Keratinocyte (primary cell): ENCODE data around the gene GFM2.
"Not testable (repeated sequence)": the region's sequence is repeated elsewhere in the genome, so short reads cannot be mapped to it uniquely, and the experiment has no call there.

ENCODE experiments used
- CTCF ChIP-seq, 3 experiments: IDR thresholded peaks in 1 of 3; conservative IDR thresholded peaks in 1 of 3; optimal IDR thresholded peaks in 1 of 3; 2 replicates in 2 of 3; 3 replicates in 1 of 3; pipeline versions ENCODE3 to v1.5.1; 2011; ENCODE audit warnings: low read length in 3 of 3, mild to moderate bottlenecking in 3 of 3, moderate library complexity in 2 of 3, control low read depth in 1 of 3, inconsistent platforms in 1 of 3; ENCODE audit not compliant: insufficient read depth in 2 of 3; ENCODE audit errors: extremely low read depth in 1 of 3
- EZH2 ChIP-seq: IDR thresholded peaks from one replicate; pipeline ENCODE4 v1.6.1; 2012; ENCODE audit warnings: inconsistent platforms, mild to moderate bottlenecking, low read length, moderate library complexity

DNA sequence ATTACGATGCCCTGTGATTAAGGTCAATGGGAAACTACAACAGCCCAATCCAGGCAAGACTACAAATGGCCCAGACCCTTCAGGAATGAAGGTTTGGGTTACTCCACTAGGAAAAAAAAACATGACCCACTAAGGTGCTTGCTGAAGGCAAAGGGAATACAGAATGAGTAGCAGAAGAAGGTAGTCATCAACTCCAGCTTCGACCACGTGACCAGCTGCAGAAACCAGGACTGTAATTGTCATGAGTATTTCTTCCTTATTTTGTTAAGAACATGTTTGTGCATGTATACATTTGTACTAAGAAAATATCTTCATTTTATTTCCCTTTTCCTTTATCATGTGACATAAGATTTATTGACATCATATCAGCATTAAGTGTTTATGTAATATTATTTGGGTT lies 24.8 kb upstream of the GFM2 start:
- not testable (repeated sequence) for TF ChIP-seq CTCF (optimal IDR thresholded peaks at IDR 0.05 in 1 of 3, IDR thresholded peaks at IDR 0.05 in 1 of 3, conservative IDR thresholded peaks at IDR 0.05 in 1 of 3; ENCODE audit: extremely low read depth in 1 of 3, insufficient read depth in 2 of 3, low read length in 3 of 3); EZH2
